Endothelial cell of umbilical vein (primary cell): ENCODE data around the gene B4GALT5. TPM values are rescaled to one million over a fixed set of nuclear protein-coding genes. Genes with fewer than 3 reads are reported as not detected.
"Not testable (repeated sequence)": the region's sequence is repeated elsewhere in the genome, so short reads cannot be mapped to it uniquely, and the experiment has no call there.

ENCODE experiments used
- BruUV-seq: library from RNA; stranded (reverse); fragments of 400-500 nt; replicated peaks from 2 replicates; lab custom pipeline; 2021; lab: Mats Ljungman, UMichigan
- CTCF ChIA-PET: fragments of 300-600, 350-600 bp; sonication (Branson Sonifier 250); formaldehyde crosslinking; loops from one replicate; lab custom pipeline; 2021; ENCODE audit warnings: antibody characterized with exemption, inconsistent platforms; lab: Charles Lee
- POLR2A ChIA-PET: fragments of 300-600, 350-600 bp; sonication (Branson Sonifier 250); formaldehyde crosslinking; loops from one replicate; lab custom pipeline; 2021; ENCODE audit warnings: antibody characterized with exemption, inconsistent platforms; lab: Charles Lee
- DNase-seq: peaks from one replicate; pipeline ENCODE4 v3.0.0-alpha.2; 2011; ENCODE audit warnings: low read depth, low spot score
- FAIRE-seq: peaks from 2 replicates; lab custom pipeline; 2011; peaks lifted over from hg19 to GRCh38; lab: Jason Lieb, UNC
- H2AFZ ChIP-seq: 2 replicates; pipeline ENCODE4 v1.6.0; 2012; ENCODE audit warnings: low read depth, low read length, control low read depth, inconsistent platforms
- H3K27ac ChIP-seq: 2 replicates; pipeline ENCODE4 v1.5.1; 2011; ENCODE audit warnings: low read depth, mild to moderate bottlenecking, control low read depth, low read length, moderate library complexity; ENCODE audit not compliant: insufficient read depth
- H3K27me3 ChIP-seq, 2 experiments: 2 replicates each; pipeline versions ENCODE4 v1.6.0 to v1.6.1; 2011; ENCODE audit warnings: low read length in 2 of 2, mixed read lengths in 1 of 2; ENCODE audit not compliant: control insufficient read depth in 2 of 2, insufficient read depth in 2 of 2
- H3K36me3 ChIP-seq, 2 experiments: 2 replicates in 1 of 2; 3 replicates in 1 of 2; pipeline ENCODE4 v1.5.1; 2011; ENCODE audit warnings: low read length in 2 of 2, mild to moderate bottlenecking in 1 of 2, moderate library complexity in 1 of 2; ENCODE audit not compliant: control insufficient read depth in 2 of 2, insufficient read depth in 2 of 2; ENCODE audit errors: extremely low read depth in 1 of 2
- H3K4me1 ChIP-seq: 3 replicates; pipeline ENCODE4 v1.5.1; 2011; ENCODE audit warnings: mild to moderate bottlenecking, low read length; ENCODE audit not compliant: control insufficient read depth, insufficient read depth; ENCODE audit errors: extremely low read depth
- H3K4me2 ChIP-seq: 2 replicates; pipeline ENCODE4 v1.6.1; 2011; ENCODE audit warnings: low read length, control low read depth, mixed read lengths; ENCODE audit not compliant: insufficient read depth
- H3K4me3 ChIP-seq, 3 experiments: fragments of 200-600 bp in 1 of 3; sonication (generic), shearing (Covaris generic) in 1 of 3; replicated peaks in 1 of 3; 2 replicates each; pipeline ENCODE4 v1.5.1; 2011 to 2016; ENCODE audit warnings: control low read depth in 3 of 3, low read length in 3 of 3, mild to moderate bottlenecking in 2 of 3, inconsistent platforms in 1 of 3, low read depth in 1 of 3, moderate library complexity in 1 of 3; ENCODE audit not compliant: insufficient read depth in 1 of 3
- H3K79me2 ChIP-seq: 2 replicates; pipeline ENCODE4 v1.6.0; 2012; ENCODE audit warnings: low read length, inconsistent platforms; ENCODE audit not compliant: control insufficient read depth, insufficient read depth
- H3K9ac ChIP-seq: replicated peaks from 2 replicates; pipeline ENCODE3; 2011; ENCODE audit warnings: low read length, control low read depth; ENCODE audit not compliant: insufficient read depth; ENCODE audit errors: extremely low read depth
- H3K9me1 ChIP-seq: replicated peaks from 3 replicates; pipeline ENCODE4 v1.6.0; 2011; ENCODE audit warnings: mild to moderate bottlenecking, low read length; ENCODE audit not compliant: control insufficient read depth, insufficient read depth; ENCODE audit errors: extremely low read depth
- H3K9me3 ChIP-seq: replicated peaks from 2 replicates; pipeline ENCODE4 v1.5.1; 2012; ENCODE audit warnings: low read length, inconsistent platforms; ENCODE audit not compliant: control insufficient read depth, insufficient read depth
- H4K20me1 ChIP-seq: replicated peaks from 2 replicates; pipeline ENCODE3; 2011; ENCODE audit warnings: mild to moderate bottlenecking, low read length; ENCODE audit not compliant: control insufficient read depth, insufficient read depth; ENCODE audit errors: extremely low read depth
- CTCF ChIP-seq, 2 donors: IDR thresholded peaks; 1 replicate in 1 of 2; 2 replicates in 1 of 2; pipeline ENCODE4 v1.5.1; 2011; ENCODE audit warnings: low read length in 2 of 2, mild to moderate bottlenecking in 2 of 2, moderate library complexity in 2 of 2, control low read depth in 1 of 2, inconsistent platforms in 1 of 2, low read depth in 1 of 2; ENCODE audit not compliant: insufficient read depth in 1 of 2; ENCODE audit errors: extremely low read depth in 1 of 2
- EZH2 ChIP-seq: IDR thresholded peaks from 2 replicates; pipeline ENCODE4 v1.6.1; 2012; ENCODE audit warnings: borderline replicate concordance, low read depth, mild to moderate bottlenecking, moderate library complexity, low read length, inconsistent platforms; ENCODE audit not compliant: severe bottlenecking
- FOS ChIP-seq: IDR thresholded peaks from 2 replicates; pipeline ENCODE4 v1.6.1; 2011; ENCODE audit warnings: mild to moderate bottlenecking, low read length, moderate library complexity, borderline replicate concordance; ENCODE audit not compliant: insufficient read depth
- GATA2 ChIP-seq: IDR thresholded peaks from 2 replicates; pipeline ENCODE4 v1.7.0; 2011; ENCODE audit warnings: low read depth, mild to moderate bottlenecking, moderate library complexity, mixed read lengths, low read length; ENCODE audit not compliant: insufficient read length, insufficient read depth
- JUN ChIP-seq: IDR thresholded peaks from 2 replicates; pipeline ENCODE4 v1.6.1; 2011; ENCODE audit warnings: borderline replicate concordance, low read depth; ENCODE audit not compliant: insufficient read length, insufficient read depth
- MAX ChIP-seq: IDR thresholded peaks from 2 replicates; pipeline ENCODE4 v1.6.1; 2011; ENCODE audit not compliant: insufficient read depth, insufficient read length
- MYC ChIP-seq: IDR thresholded peaks from one replicate; pipeline ENCODE4 v1.6.1; 2011; ENCODE audit warnings: mild to moderate bottlenecking, low read depth, low read length
- POLR2A ChIP-seq: IDR thresholded peaks from 2 replicates; pipeline ENCODE4 v1.6.1; 2012; ENCODE audit warnings: low read depth, mild to moderate bottlenecking, control low read depth, low read length
- POLR2AphosphoS5 ChIP-seq: IDR thresholded peaks from 2 replicates; pipeline ENCODE4 v1.6.1; 2012; ENCODE audit warnings: low read depth, mild to moderate bottlenecking, control low read depth, low read length, moderate library complexity; ENCODE audit not compliant: insufficient read depth
- dilution Hi-C: fragments of 300-500 bp; cut with MboI; formaldehyde crosslinking; loops from one replicate; pipeline ENCODE4 v1.15.0; 2019; ENCODE audit warnings: low sequenced_read_pairs; ENCODE audit not compliant: extremely low pct_ligation_motif_present
- intact Hi-C: fragments of 100-400 bp; cut with micrococcal nuclease; formaldehyde crosslinking; loops from one replicate; pipeline ENCODE4 v1.10.0; 2022
- polyA plus RNA-seq, 4 experiments: library from polyadenylated mRNA; depleted of rRNA in 3 of 4; stranded (reverse) in 3 of 4; unstranded in 1 of 4; fragments of >200 nt; gene quantifications; 2 replicates each; pipeline versions ENCODE4 v1.2.1 to v1.2.3, GENCODE V29; 2011 to 2012; ENCODE audit warnings: missing spikeins in 1 of 4
- total RNA-seq: library from RNA; stranded (reverse); gene quantifications from 2 replicates; pipeline ENCODE4 v1.2.3, GENCODE V29; 2021

The B4GALT5 gene
- total and polyA plus RNA-seq, 2 donors (not counting 3 experiments of a cell fraction or from before 2014, with no cell fraction given), result 54.4 to 70.1 TPM

DNA sequence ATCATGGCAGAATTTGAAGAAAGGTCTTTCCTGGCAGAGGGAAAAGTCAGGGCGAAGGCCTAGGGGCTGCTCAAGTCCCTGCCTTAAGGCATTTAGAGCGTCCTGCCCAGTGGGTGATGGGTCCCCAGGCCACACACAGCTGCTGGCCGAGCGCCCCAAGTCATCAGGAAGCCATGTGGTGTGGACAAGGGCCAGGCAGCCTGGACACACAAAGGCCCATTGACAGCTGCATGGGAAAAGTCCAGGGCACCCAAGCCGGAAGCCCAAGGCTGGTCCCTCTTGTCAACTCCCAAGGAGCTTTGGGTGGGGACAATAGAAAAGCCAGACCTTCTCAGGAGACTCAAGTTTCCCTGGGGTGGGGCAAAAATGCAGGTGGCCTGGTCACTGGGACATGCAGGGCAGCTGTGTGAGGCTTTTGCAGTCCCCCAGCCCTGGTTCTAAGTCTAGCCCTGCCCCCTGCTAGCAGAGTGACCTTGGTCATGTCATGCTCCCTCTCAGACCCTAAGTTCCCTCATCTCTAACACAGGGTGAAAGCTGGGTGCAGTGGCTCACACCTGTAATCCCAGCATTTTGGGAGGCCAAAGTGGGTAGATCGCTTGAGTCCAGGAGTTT lies 101.4 kb downstream of the B4GALT5 start:
- H3K27me3 ChIP-seq, result no peaks in the 10 kb centered on the region
- H3K9me3 ChIP-seq, result no peaks in the 10 kb centered on the region
- no peak overlapping the region for H2AFZ ChIP-seq
- no peaks in the 10 kb centered on the region for H3K36me3 ChIP-seq
- POLR2A ChIA-PET, result no interaction called here
- H3K9ac ChIP-seq, result no peak overlapping the region
- intact Hi-C loops (no loop called here), dilution Hi-C loops (no loop called here)
- no peaks in the 10 kb centered on the region for H3K79me2 ChIP-seq
- no peak overlapping the region for H3K4me3 ChIP-seq
- H3K27ac ChIP-seq, result no peak overlapping the region
- FAIRE-seq, result no peak
- H3K4me2 ChIP-seq, result no peak overlapping the region
- no peaks in the 10 kb centered on the region for H4K20me1 ChIP-seq
- no peak for TF ChIP-seq FOS
- no peak for TF ChIP-seq CTCF (IDR thresholded peaks at IDR 0.05; ENCODE audit: extremely low read depth in 1 of 2, insufficient read depth in 1 of 2, low read depth in 1 of 2, low read length in 2 of 2)
- TF ChIP-seq MYC, result no peak
- TF ChIP-seq POLR2AphosphoS5, result no peak
- no peak for TF ChIP-seq GATA2
- no peak for TF ChIP-seq MAX
- no peak for TF ChIP-seq POLR2A
- TF ChIP-seq JUN, result no peak
- TF ChIP-seq EZH2, result no peak
- no TSS peak for BruUV-seq
- H3K4me1 ChIP-seq, result no peaks in the 10 kb centered on the region
- no peaks in the 10 kb centered on the region for H3K9me1 ChIP-seq
- CTCF ChIA-PET, result interaction anchor here (1.3 to 24.6 kb wide), 4 partner anchors 71 to 277 kb away, joined by 6 to 962 read pairs (median 148); no protein-coding TSS in a partner anchor
- DNase-seq, result no peak

- not testable (repeated sequence) for DNase-seq, H3K9ac ChIP-seq, BruUV-seq
These were observed 102.0 kb downstream of the B4GALT5 start for GRCh38 chr20:49611539-49612126.

More at GRCh38 chr20:49611539-49612126, 102.0 kb downstream of the B4GALT5 start:
- H3K79me2 ChIP-seq, H3K9me3 ChIP-seq, POLR2A ChIA-PET, H3K36me3 ChIP-seq, H3K9me1 ChIP-seq, H4K20me1 ChIP-seq, H3K4me1 ChIP-seq, H3K27ac ChIP-seq, H3K4me3 ChIP-seq, H3K27me3 ChIP-seq, FAIRE-seq, dilution Hi-C loops: not testable (repeated sequence)
- CTCF ChIA-PET, result interaction anchor here (1.2 to 24.6 kb wide), 5 partner anchors 32 to 277 kb away, joined by 4 to 962 read pairs (median 23); no protein-coding TSS in a partner anchor
- peak overlapping the region; percentile 32 for H3K4me2 ChIP-seq
- peak overlapping the region; percentile 79 for H2AFZ ChIP-seq
- intact Hi-C loops, result loop anchor here (1.0 to 2.0 kb wide), 6 partner anchors 101 to 317 kb away; partner anchors contain the start of gene B4GALT5
